Trophoblast cell (in vitro differentiated cells and primary cell): ENCODE results near the gene SLAMF6.
A peak's percentile ranks its signal among the peaks of the same experiment; 100 is the strongest.

ENCODE experiments used
- DNase-seq, 2 donors: peaks; one replicate each; pipeline ENCODE4 v3.0.0-alpha.2; 2016
- H2AFZ ChIP-seq: 2 replicates; pipeline ENCODE4 v1.6.1; 2013; ENCODE audit warnings: low read length, moderate library complexity, mild to moderate bottlenecking; ENCODE audit not compliant: insufficient read depth, poor library complexity
- H2AK5ac ChIP-seq: 2 replicates; pipeline ENCODE4 v1.6.1; 2013; ENCODE audit warnings: mild to moderate bottlenecking, low read length
- H2BK120ac ChIP-seq: 2 replicates; pipeline ENCODE4 v1.6.1; 2013; ENCODE audit warnings: low read length, mild to moderate bottlenecking, moderate library complexity; ENCODE audit not compliant: insufficient read depth, poor library complexity
- H2BK12ac ChIP-seq: 2 replicates; pipeline ENCODE4 v1.6.1; 2013; ENCODE audit warnings: mild to moderate bottlenecking, low read length, moderate library complexity
- H2BK5ac ChIP-seq: 2 replicates; pipeline ENCODE4 v1.6.1; 2013; ENCODE audit warnings: low read length, low read depth, moderate library complexity, mild to moderate bottlenecking; ENCODE audit not compliant: poor library complexity
- H3K14ac ChIP-seq: 2 replicates; pipeline ENCODE4 v1.6.1; 2013; ENCODE audit warnings: mild to moderate bottlenecking, low read length
- H3K18ac ChIP-seq: 2 replicates; pipeline ENCODE4 v1.6.1; 2013; ENCODE audit warnings: mild to moderate bottlenecking, low read length
- H3K23ac ChIP-seq: 2 replicates; pipeline ENCODE4 v1.6.1; 2013; ENCODE audit warnings: low read length
- H3K27ac ChIP-seq: 2 replicates; pipeline ENCODE4 v1.5.1; 2013; ENCODE audit warnings: low read depth, mild to moderate bottlenecking, inconsistent platforms, low read length, moderate library complexity
- H3K27me3 ChIP-seq: 2 replicates; pipeline ENCODE4 v1.6.1; 2013; ENCODE audit warnings: inconsistent platforms, mild to moderate bottlenecking, low read length, moderate library complexity; ENCODE audit not compliant: insufficient read depth
- H3K36me3 ChIP-seq, 2 experiments: 1 replicate in 1 of 2; 2 replicates in 1 of 2; pipeline ENCODE4 v1.6.1; 2013; ENCODE audit warnings: low read length in 2 of 2, mild to moderate bottlenecking in 2 of 2, moderate library complexity in 1 of 2; ENCODE audit not compliant: insufficient read depth in 2 of 2, control insufficient read depth in 1 of 2
- H3K4ac ChIP-seq: 2 replicates; pipeline ENCODE4 v1.6.1; 2013; ENCODE audit warnings: low read depth, mild to moderate bottlenecking, low read length, moderate library complexity
- H3K4me1 ChIP-seq, 2 experiments: 1 replicate in 1 of 2; 2 replicates in 1 of 2; pipeline ENCODE4 v1.6.1; 2013; ENCODE audit warnings: low read length in 2 of 2, mild to moderate bottlenecking in 2 of 2, moderate library complexity in 1 of 2; ENCODE audit not compliant: insufficient read depth in 2 of 2, control insufficient read depth in 1 of 2
- H3K4me2 ChIP-seq: 2 replicates; pipeline ENCODE4 v1.6.1; 2013; ENCODE audit warnings: inconsistent platforms, mild to moderate bottlenecking, low read length, moderate library complexity
- H3K4me3 ChIP-seq: 2 replicates; pipeline ENCODE4 v1.5.1; 2013; ENCODE audit warnings: mild to moderate bottlenecking, low read depth, low read length, inconsistent platforms
- H3K79me1 ChIP-seq: one replicate; pipeline ENCODE4 v1.6.1; 2013; ENCODE audit warnings: low read length
- H3K79me2 ChIP-seq: 2 replicates; pipeline ENCODE4 v1.6.1; 2013; ENCODE audit warnings: low read length, mild to moderate bottlenecking; ENCODE audit not compliant: control insufficient read depth, insufficient read depth, poor library complexity
- H3K9ac ChIP-seq: 2 replicates; pipeline ENCODE4 v1.6.1; 2013; ENCODE audit warnings: mild to moderate bottlenecking, low read length
- H3K9me3 ChIP-seq: 2 replicates; pipeline ENCODE4 v1.6.1; 2013; ENCODE audit warnings: low read depth, mild to moderate bottlenecking, control low read depth, inconsistent platforms, low read length; ENCODE audit not compliant: insufficient read depth
- H4K12ac ChIP-seq: 2 replicates; pipeline ENCODE4 v1.6.1; 2013; ENCODE audit warnings: low read depth, mild to moderate bottlenecking, low read length, moderate library complexity
- H4K8ac ChIP-seq: 2 replicates; pipeline ENCODE4 v1.6.1; 2013; ENCODE audit warnings: low read depth, mild to moderate bottlenecking, low read length, moderate library complexity
- H4K91ac ChIP-seq: one replicate; pipeline ENCODE4 v1.6.1; 2013; ENCODE audit warnings: low read depth, mild to moderate bottlenecking, low read length, moderate library complexity
- WGBS: extraction: QIAGEN DNeasy Blood & Tissue Kit; methylation state at CpG from one replicate; pipeline ENCODE4 v1.1.7; 2013; ENCODE audit warnings: missing lambda C conversion rate; ENCODE audit not compliant: insufficient read length, insufficient coverage; ENCODE audit errors: extremely low coverage; 5-methylcytosine and 5-hydroxymethylcytosine counted together

SLAMF6 gene

GRCh38 chr1:160466961-160467360 lies 56.1 kb downstream of the SLAMF6 start:
- no peaks in the 10 kb centered on the region for H3K79me1 ChIP-seq
- H2BK5ac ChIP-seq, result no peak overlapping the region
- no peak overlapping the region for H2AFZ ChIP-seq
- WGBS, result no CpG with 5 or more reads among the region's 2 CpGs
- no peaks in the 10 kb centered on the region for H3K4me1 ChIP-seq
- no peak overlapping the region for H2BK12ac ChIP-seq
- H4K8ac ChIP-seq, result no peak overlapping the region
- no peaks in the 10 kb centered on the region for H3K27me3 ChIP-seq
- H4K91ac ChIP-seq, result no peak overlapping the region
- H3K9me3 ChIP-seq, result no peaks in the 10 kb centered on the region
- no peak overlapping the region for H3K14ac ChIP-seq
- no peak overlapping the region for H3K9ac ChIP-seq
- H3K23ac ChIP-seq, result no peak overlapping the region
- no peaks in the 10 kb centered on the region for H3K36me3 ChIP-seq
- H3K27ac ChIP-seq, result no peak overlapping the region
- H3K4ac ChIP-seq, result no peak overlapping the region
- H2BK120ac ChIP-seq, result no peak overlapping the region
- no peak overlapping the region for H3K4me2 ChIP-seq
- H3K79me2 ChIP-seq, result no peaks in the 10 kb centered on the region
- no peak overlapping the region for H4K12ac ChIP-seq
- H2AK5ac ChIP-seq, result no peak overlapping the region
- no peak overlapping the region for H3K18ac ChIP-seq
- DNase-seq, result peak in 1 of 2 donors; percentile 5
- no peak overlapping the region for H3K4me3 ChIP-seq

DNA sequence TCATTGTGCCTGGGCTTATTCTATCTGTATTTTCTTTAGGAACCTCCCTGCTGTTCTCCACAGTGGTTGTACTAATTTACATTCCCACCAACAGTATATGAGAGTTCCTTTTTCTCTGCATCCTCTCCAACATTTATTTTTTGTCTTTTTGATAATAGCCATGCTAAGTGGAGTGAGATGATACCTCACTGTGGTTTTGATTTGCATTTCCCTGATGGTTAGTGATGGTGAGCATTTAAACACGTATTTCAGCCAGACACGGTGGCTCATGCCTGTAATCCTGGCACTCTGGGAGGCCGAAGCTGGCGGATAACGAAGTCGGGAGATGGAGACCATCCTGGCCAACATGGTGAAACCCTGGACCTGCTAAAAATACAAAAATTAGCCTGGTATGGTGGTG lies 57.9 kb downstream of the SLAMF6 start:
- no peak for DNase-seq
- no peak overlapping the region for H2BK12ac ChIP-seq
- no peak overlapping the region for H3K4ac ChIP-seq
- no peak overlapping the region for H3K23ac ChIP-seq
- no peaks in the 10 kb centered on the region for H3K27me3 ChIP-seq
- no peak overlapping the region for H3K14ac ChIP-seq
- no peak overlapping the region for H3K4me2 ChIP-seq
- H4K91ac ChIP-seq, result no peak overlapping the region
- no peak overlapping the region for H4K8ac ChIP-seq
- no peak overlapping the region for H3K27ac ChIP-seq
- H3K9me3 ChIP-seq, result no peaks in the 10 kb centered on the region
- H3K4me3 ChIP-seq, result no peak overlapping the region
- no CpG with 5 or more reads among the region's 6 CpGs for WGBS
- H3K9ac ChIP-seq, result no peak overlapping the region
- H2AK5ac ChIP-seq, result no peak overlapping the region
- no peaks in the 10 kb centered on the region for H3K36me3 ChIP-seq
- no peaks in the 10 kb centered on the region for H3K79me2 ChIP-seq
- H3K4me1 ChIP-seq, result no peaks in the 10 kb centered on the region
- H4K12ac ChIP-seq, result no peak overlapping the region
- no peak overlapping the region for H2BK5ac ChIP-seq
- H3K79me1 ChIP-seq, result no peaks in the 10 kb centered on the region
- H3K18ac ChIP-seq, result no peak overlapping the region
- H2AFZ ChIP-seq, result no peak overlapping the region
- H2BK120ac ChIP-seq, result no peak overlapping the region

- Histone ChIP-seq H3K79me2 (no peaks in the 10 kb centered on the region), H2AK5ac (no peak overlapping the region), H3K9me3 (no peaks in the 10 kb centered on the region), H3K4me3 (no peak overlapping the region), H2BK5ac (no peak overlapping the region), H2BK12ac (no peak overlapping the region), H3K27ac (no peak overlapping the region), H2AFZ (no peak overlapping the region), H3K4me2 (no peak overlapping the region), H3K4ac (no peak overlapping the region), H4K12ac (no peak overlapping the region), H4K8ac (no peak overlapping the region), H3K4me1 (peaks cover 0 to 8% of the 10 kb centered on the region in 2 experiments), H2BK120ac (no peak overlapping the region), H3K18ac (no peak overlapping the region), H4K91ac (no peak overlapping the region), H3K27me3 (no peaks in the 10 kb centered on the region), H3K79me1 (no peaks in the 10 kb centered on the region), H3K36me3 (no peaks in the 10 kb centered on the region), H3K14ac (no peak overlapping the region), H3K23ac (no peak overlapping the region), H3K9ac (no peak overlapping the region)
- DNase-seq, result no peak
- no CpG with 5 or more reads among the region's 4 CpGs for WGBS
These were observed 62.3 kb downstream of the SLAMF6 start for GRCh38 chr1:160460683-160461287.

GRCh38 chr1:160460214-160460642 lies 62.8 kb downstream of the SLAMF6 start:
- Histone ChIP-seq H3K27me3 (no peaks in the 10 kb centered on the region), H2AFZ (no peak overlapping the region), H2BK12ac (no peak overlapping the region), H3K4me1 (peaks cover 0 to 8% of the 10 kb centered on the region in 2 experiments), H3K4me3 (no peak overlapping the region), H3K23ac (no peak overlapping the region), H3K4me2 (no peak overlapping the region), H4K12ac (no peak overlapping the region), H3K4ac (no peak overlapping the region), H3K9ac (no peak overlapping the region), H4K91ac (no peak overlapping the region), H2BK120ac (no peak overlapping the region), H4K8ac (no peak overlapping the region), H3K9me3 (no peaks in the 10 kb centered on the region), H3K18ac (no peak overlapping the region), H3K14ac (no peak overlapping the region), H2BK5ac (no peak overlapping the region), H3K79me2 (no peaks in the 10 kb centered on the region), H2AK5ac (no peak overlapping the region), H3K27ac (no peak overlapping the region), H3K79me1 (no peaks in the 10 kb centered on the region), H3K36me3 (no peaks in the 10 kb centered on the region)
- WGBS, result no CpG with 5 or more reads among the region's 5 CpGs
- no peak for DNase-seq
